Smooth muscle cell (in vitro differentiated cells): ENCODE data around the gene TAC1. TPM values are rescaled to one million over a fixed set of nuclear protein-coding genes. Genes with fewer than 3 reads are reported as not detected.

Source experiments
- DNase-seq: peaks from one replicate; lab custom pipeline; 2025; ENCODE audit not compliant: unreplicated experiment; lab: John Stamatoyannopoulos, UW
- H2AFZ ChIP-seq: fragments of 200-600 bp; sonication (generic); 2 replicates; pipeline ENCODE4 v1.6.0; 2016; ENCODE audit warnings: antibody characterized with exemption, low read depth, mild to moderate bottlenecking
- H3F3A ChIP-seq: fragments of 200-600 bp; sonication (generic); 2 replicates; pipeline ENCODE4 v1.6.0; 2017; ENCODE audit warnings: antibody characterized with exemption, low read depth
- H3K27ac ChIP-seq: fragments of 200-600 bp; sonication (generic); 2 replicates; pipeline ENCODE4 v1.5.1; 2016; ENCODE audit warnings: low read depth, mild to moderate bottlenecking
- H3K27me3 ChIP-seq: fragments of 200-600 bp; sonication (generic); 2 replicates; pipeline ENCODE4 v1.6.1; 2016; ENCODE audit warnings: low read depth, mild to moderate bottlenecking
- H3K36me3 ChIP-seq: fragments of 200-600 bp; sonication (generic); 2 replicates; pipeline ENCODE4 v1.5.1; 2016; ENCODE audit warnings: low read depth
- H3K4me1 ChIP-seq: fragments of 200-600 bp; sonication (generic); 2 replicates; pipeline ENCODE4 v1.5.1; 2016; ENCODE audit warnings: low read depth
- H3K4me2 ChIP-seq: fragments of 200-600 bp; sonication (generic); 2 replicates; pipeline ENCODE4 v1.6.0; 2016; ENCODE audit warnings: mild to moderate bottlenecking
- H3K4me3 ChIP-seq: fragments of 200-600 bp; sonication (generic); 2 replicates; pipeline ENCODE4 v1.5.1; 2016; ENCODE audit warnings: mild to moderate bottlenecking
- H3K79me2 ChIP-seq: fragments of 200-600 bp; sonication (generic); 2 replicates; pipeline ENCODE4 v1.6.0; 2016; ENCODE audit warnings: low read depth, mild to moderate bottlenecking
- H3K9ac ChIP-seq: fragments of 200-600 bp; sonication (generic); 2 replicates; pipeline ENCODE4 v1.6.0; 2016; ENCODE audit warnings: low read depth
- H3K9me3 ChIP-seq: fragments of 200-600 bp; sonication (generic); replicated peaks from 2 replicates; pipeline ENCODE4 v1.5.1; 2016; ENCODE audit warnings: low read depth
- H4K20me1 ChIP-seq: fragments of 200-600 bp; sonication (generic); 2 replicates; pipeline ENCODE4 v1.6.0; 2016; ENCODE audit warnings: low read depth
- CTCF ChIP-seq: fragments of 200-600 bp; sonication (generic); IDR thresholded peaks from 2 replicates; pipeline ENCODE4 v1.5.1; 2017; ENCODE audit warnings: borderline replicate concordance, mild to moderate bottlenecking, antibody characterized with exemption; ENCODE audit not compliant: insufficient read depth, poor library complexity, severe bottlenecking
- WGBS: methylation state at CpG from one replicate; pipeline ENCODE4 v1.1.7; 2016; ENCODE audit warnings: low lambda C conversion rate; 5-methylcytosine and 5-hydroxymethylcytosine counted together
- polyA plus RNA-seq: library from polyadenylated mRNA; unstranded; fragments of >200 nt; fragmentation: Nextera tagmentation; extraction: Ambion mirVana; gene quantifications from 2 replicates; pipeline ENCODE4 v1.2.1, GENCODE V29; 2016
- total RNA-seq: library from RNA; depleted of rRNA; stranded (reverse); fragments of >200 nt; gene quantifications from 2 replicates; pipeline ENCODE4 v1.2.3, GENCODE V29; 2014

TAC1 gene
- total RNA-seq, result 0.36 TPM in 1 of 2 replicates, not detected in the other
- 0.31 and 0.83 TPM in 2 replicates for polyA plus RNA-seq

- DNase-seq, result no peak
- Histone ChIP-seq H3K9me3 (no peaks in the 10 kb centered on the region), H3K27ac (no peak within 1 kb of the TSS), H3F3A (no peaks in the 10 kb centered on the region), H3K4me3 (peak within 1 kb of the TSS; percentile 39), H3K9ac (no peak within 1 kb of the TSS), H3K27me3 (peaks cover 99% of the 10 kb centered on the region), H3K79me2 (no peaks in the 10 kb centered on the region), H3K4me2 (peak within 1 kb of the TSS; percentile 79), H2AFZ (peak within 1 kb of the TSS; percentile 68), H3K4me1 (peaks cover 21% of the 10 kb centered on the region), H4K20me1 (no peaks in the 10 kb centered on the region), H3K36me3 (no peaks in the 10 kb centered on the region)
- TF ChIP-seq CTCF, result no peak
- 3% methylated on average over 53 of the region's 57 CpGs for WGBS
Observed at GRCh38 chr7:97731736-97732564, at the start of gene TAC1. Gene TAC1 (plus strand): TSS chr7:97732086. CDS start chr7:97732613, 527 bp downstream.

GRCh38 chr7:97685952-97686351, 45.9 kb upstream of the TAC1 start:
- H3K79me2 ChIP-seq, result no peaks in the 10 kb centered on the region
- no peak overlapping the region for H3K4me2 ChIP-seq
- no peaks in the 10 kb centered on the region for H3K36me3 ChIP-seq
- H3K9me3 ChIP-seq, result no peaks in the 10 kb centered on the region
- H3K27me3 ChIP-seq, result peaks cover 37% of the 10 kb centered on the region
- no peak overlapping the region for H3K9ac ChIP-seq
- H4K20me1 ChIP-seq, result no peaks in the 10 kb centered on the region
- H3K27ac ChIP-seq, result no peak overlapping the region
- no peak overlapping the region for H2AFZ ChIP-seq
- H3K4me1 ChIP-seq, result no peaks in the 10 kb centered on the region
- WGBS, result 85% methylated on average over 4 of the region's 4 CpGs
- H3K4me3 ChIP-seq, result no peak overlapping the region
- H3F3A ChIP-seq, result no peaks in the 10 kb centered on the region
- DNase-seq, result no peak
- no peak for TF ChIP-seq CTCF

- Histone ChIP-seq H3K27ac (no peak overlapping the region), H3F3A (no peaks in the 10 kb centered on the region), H4K20me1 (no peaks in the 10 kb centered on the region), H3K9ac (no peak overlapping the region), H3K79me2 (no peaks in the 10 kb centered on the region), H3K36me3 (no peaks in the 10 kb centered on the region), H3K9me3 (no peaks in the 10 kb centered on the region), H3K27me3 (no peaks in the 10 kb centered on the region), H3K4me3 (no peak overlapping the region), H3K4me2 (no peak overlapping the region), H2AFZ (no peak overlapping the region), H3K4me1 (peaks cover 4% of the 10 kb centered on the region)
- no peak for TF ChIP-seq CTCF
- DNase-seq, result no peak
- 93% methylated on average over 1 of the region's 1 CpG for WGBS
Observed at GRCh38 chr7:97693586-97693985, 38.3 kb upstream of the TAC1 start.

- H4K20me1 ChIP-seq, result no peaks in the 10 kb centered on the region
- H3K9ac ChIP-seq, result no peak overlapping the region
- H3K4me1 ChIP-seq, result peaks cover 4% of the 10 kb centered on the region
- no peaks in the 10 kb centered on the region for H3K36me3 ChIP-seq
- H3F3A ChIP-seq, result no peaks in the 10 kb centered on the region
- no peaks in the 10 kb centered on the region for H3K79me2 ChIP-seq
- H3K4me2 ChIP-seq, result no peak overlapping the region
- WGBS, result 84% methylated on average over 2 of the region's 2 CpGs
- H3K27ac ChIP-seq, result no peak overlapping the region
- no peaks in the 10 kb centered on the region for H3K9me3 ChIP-seq
- H3K4me3 ChIP-seq, result no peak overlapping the region
- no peak overlapping the region for H2AFZ ChIP-seq
- no peak for DNase-seq
- H3K27me3 ChIP-seq, result no peaks in the 10 kb centered on the region
- TF ChIP-seq CTCF, result no peak
Observed at GRCh38 chr7:97694355-97694754, 37.5 kb upstream of the TAC1 start.
